ENCODE data around the gene TNRC18.

Gene TNRC18

GRCh38 chr7:5367661-5368060 lies 56.0 kb downstream of the TNRC18 start:
- ATAC-seq, result no peak
- TF ChIP-seq TOX (CRISPR knock-in tag; IDR thresholded peaks at IDR 0.05; ENCODE audit: borderline replicate concordance), result no peak
- TF ChIP-seq ZNF70 (CRISPR knock-in tag; IDR thresholded peaks at IDR 0.05), result no peak
- no peak for TF ChIP-seq GLIS3 (CRISPR knock-in tag; IDR thresholded peaks at IDR 0.05)

- ATAC-seq, result peak; percentile 83
- peak; percentile 28; the same call in 1 of the 2 replicates for TF ChIP-seq PATZ1 (CRISPR knock-in tag; IDR thresholded peaks at IDR 0.05; ENCODE audit: borderline replicate concordance)
These were observed 57.5 kb downstream of the TNRC18 start for GRCh38 chr7:5365976-5366625.

GRCh38 chr7:5363729-5364128 lies 59.9 kb downstream of the TNRC18 start:
- ATAC-seq, result no peak
- TF ChIP-seq ZFP3 (CRISPR knock-in tag; IDR thresholded peaks at IDR 0.05), result no peak
- TF ChIP-seq TOX (CRISPR knock-in tag; IDR thresholded peaks at IDR 0.05; ENCODE audit: borderline replicate concordance), result no peak
- no peak for TF ChIP-seq ISL1 (CRISPR knock-in tag; IDR thresholded peaks at IDR 0.05)
- no peak for TF ChIP-seq GLIS3 (CRISPR knock-in tag; IDR thresholded peaks at IDR 0.05)
- TF ChIP-seq PPARA (CRISPR knock-in tag; IDR thresholded peaks at IDR 0.05; ENCODE audit: borderline replicate concordance), result no peak
- TF ChIP-seq PATZ1 (CRISPR knock-in tag; IDR thresholded peaks at IDR 0.05; ENCODE audit: borderline replicate concordance), result no peak

- TF ChIP-seq TOX (CRISPR knock-in tag; IDR thresholded peaks at IDR 0.05; ENCODE audit: borderline replicate concordance) (no peak), ZFP30 (CRISPR knock-in tag; IDR thresholded peaks at IDR 0.05) (no peak), ZNF70 (CRISPR knock-in tag; IDR thresholded peaks at IDR 0.05) (no peak), ZC3H10 (CRISPR knock-in tag; IDR thresholded peaks at IDR 0.05) (no peak)
- ATAC-seq, result no peak
These were observed 61.2 kb downstream of the TNRC18 start for GRCh38 chr7:5362466-5362865.

GRCh38 chr7:5361446-5362127 lies 62.0 kb downstream of the TNRC18 start:
- no peak for ATAC-seq
- no peak for TF ChIP-seq BACH2 (CRISPR knock-in tag; IDR thresholded peaks at IDR 0.05; ENCODE audit: borderline replicate concordance)
- TF ChIP-seq CSDC2 (CRISPR knock-in tag; IDR thresholded peaks at IDR 0.05), result no peak
- TF ChIP-seq ZFP3 (CRISPR knock-in tag; IDR thresholded peaks at IDR 0.05), result no peak
- TF ChIP-seq OSR1 (CRISPR knock-in tag; IDR thresholded peaks at IDR 0.05), result no peak
- TF ChIP-seq CSRNP3 (CRISPR knock-in tag; IDR thresholded peaks at IDR 0.05), result no peak
- TF ChIP-seq ISL1 (CRISPR knock-in tag; IDR thresholded peaks at IDR 0.05), result no peak
- TF ChIP-seq TOX (CRISPR knock-in tag; IDR thresholded peaks at IDR 0.05; ENCODE audit: borderline replicate concordance), result no peak
- TF ChIP-seq GLIS3 (CRISPR knock-in tag; IDR thresholded peaks at IDR 0.05), result no peak
- no peak for TF ChIP-seq ZFP30 (CRISPR knock-in tag; IDR thresholded peaks at IDR 0.05)
- TF ChIP-seq ZNF70 (CRISPR knock-in tag; IDR thresholded peaks at IDR 0.05), result no peak
- no peak for TF ChIP-seq ZC3H10 (CRISPR knock-in tag; IDR thresholded peaks at IDR 0.05)
- TF ChIP-seq TCF4 (CRISPR knock-in tag; IDR thresholded peaks at IDR 0.05; ENCODE audit: borderline replicate concordance), result no peak
- no peak for TF ChIP-seq TSHZ2 (CRISPR knock-in tag; IDR thresholded peaks at IDR 0.05)
- TF ChIP-seq RARB (CRISPR knock-in tag; IDR thresholded peaks at IDR 0.05), result no peak
- no peak for TF ChIP-seq ARNTL (CRISPR knock-in tag; IDR thresholded peaks at IDR 0.05; ENCODE audit: borderline replicate concordance, low read depth)
- TF ChIP-seq PPARA (CRISPR knock-in tag; IDR thresholded peaks at IDR 0.05; ENCODE audit: borderline replicate concordance), result no peak
- no peak for TF ChIP-seq ZNF565 (CRISPR knock-in tag; conservative IDR thresholded peaks at IDR 0.05; ENCODE audit: low read depth)
- TF ChIP-seq ESRRG (CRISPR knock-in tag; IDR thresholded peaks at IDR 0.05), result no peak
- TF ChIP-seq POU6F1 (CRISPR knock-in tag; IDR thresholded peaks at IDR 0.05; ENCODE audit: borderline replicate concordance, low read depth), result no peak
- no peak for TF ChIP-seq ZNF8 (CRISPR knock-in tag; IDR thresholded peaks at IDR 0.05)
